Measurements from ENCODE around the gene RGR. TPM values are rescaled to one million over a fixed set of nuclear protein-coding genes. Genes with fewer than 3 reads are reported as not detected.
A peak's percentile ranks its signal among the peaks of the same experiment; 100 is the strongest.

Gene RGR
- polyA plus RNA-seq (ENCODE audit: insufficient read length in 12 of 12) = 10 to 100 TPM in 9 of 12 donors, 1 to 10 TPM in 2, not detected in 1; 5.8 to 31.2 (median 14.3) TPM
- long read RNA-seq, donor 1 = 0 reads
- long read RNA-seq, donor 2 = 0 reads
- long read RNA-seq, donor 3, partial matches to known transcripts = 0 of 1 reads
- long read RNA-seq, donor 3, other reads (novel, unspliced or antisense) = 0 of 1 reads
- long read RNA-seq, donor 4, partial matches to known transcripts = 0 of 1 reads
- long read RNA-seq, donor 4, other reads (novel, unspliced or antisense) = 0 of 1 reads
- long read RNA-seq, donor 5 = 0 reads
- long read RNA-seq, donor 6 = 0 reads
- long read RNA-seq, donor 7, partial matches to known transcripts = 0 of 1 reads
- long read RNA-seq, donor 7, other reads (novel, unspliced or antisense) = 0 of 1 reads
- long read RNA-seq, donor 8, partial matches to known transcripts = 0 of 2 reads
- long read RNA-seq, donor 8, other reads (novel, unspliced or antisense) = 0 of 2 reads
- long read RNA-seq, donor 9 = 0 reads
- long read RNA-seq, donor 10, partial matches to known transcripts = 5 of 7 reads
- long read RNA-seq, donor 10, other reads (novel, unspliced or antisense) = 0 of 7 reads
- long read RNA-seq, donor 11, partial matches to known transcripts = 0 of 2 reads
- long read RNA-seq, donor 11, other reads (novel, unspliced or antisense) = 0 of 2 reads

- peak; percentile 55 for DNase-seq
These were observed at the start of gene RGR for GRCh38 chr10:84244651-84245270. Gene RGR (plus strand): TSS chr10:84245053. CDS start chr10:84245091, 38 bp downstream.

GRCh38 chr10:84196083-84196482 lies 48.8 kb upstream of the RGR start:
- DNase-seq = no peak

GRCh38 chr10:84196941-84197340 lies 47.9 kb upstream of the RGR start:
- no peak for DNase-seq

GRCh38 chr10:84197643-84198042 lies 47.2 kb upstream of the RGR start:
- DNase-seq = no peak

GRCh38 chr10:84198206-84198915 lies 46.5 kb upstream of the RGR start:
- no peak for DNase-seq

GRCh38 chr10:84200537-84201243 lies 44.2 kb upstream of the RGR start:
- DNase-seq = no peak

- no peak for DNase-seq
These were observed 43.6 kb upstream of the RGR start for GRCh38 chr10:84201244-84201606.

GRCh38 chr10:84201682-84202081 lies 43.2 kb upstream of the RGR start:
- no peak for DNase-seq

- no peak for DNase-seq
These were observed 42.5 kb upstream of the RGR start for GRCh38 chr10:84202349-84202748.

- no peak for DNase-seq
These were observed 40.7 kb upstream of the RGR start for GRCh38 chr10:84204122-84204521.

- DNase-seq = no peak
These were observed 40.2 kb upstream of the RGR start for GRCh38 chr10:84204610-84205009.

GRCh38 chr10:84205049-84205852 lies 39.6 kb upstream of the RGR start:
- DNase-seq = no peak

- DNase-seq = no peak
These were observed 38.9 kb upstream of the RGR start for GRCh38 chr10:84205853-84206525.

- no peak for DNase-seq
These were observed 36.8 kb upstream of the RGR start for GRCh38 chr10:84208023-84208422.

GRCh38 chr10:84211566-84211965 lies 33.3 kb upstream of the RGR start:
- DNase-seq = no peak

GRCh38 chr10:84212014-84212413 lies 32.8 kb upstream of the RGR start:
- DNase-seq = no peak

GRCh38 chr10:84213076-84213475 lies 31.8 kb upstream of the RGR start:
- no peak for DNase-seq

- no peak for DNase-seq
These were observed 30.7 kb upstream of the RGR start for GRCh38 chr10:84214046-84214572.

GRCh38 chr10:84214612-84215235 lies 30.1 kb upstream of the RGR start:
- no peak for DNase-seq

All from muscle of arm (tissue), 14 donors.